Measurements from ENCODE around the gene ATF1. TPM values are rescaled to one million over a fixed set of nuclear protein-coding genes. Genes with fewer than 3 reads are reported as not detected.

Gene ATF1
- total RNA-seq, 1 donor from 2014 or later, result 17.7 TPM

DNA sequence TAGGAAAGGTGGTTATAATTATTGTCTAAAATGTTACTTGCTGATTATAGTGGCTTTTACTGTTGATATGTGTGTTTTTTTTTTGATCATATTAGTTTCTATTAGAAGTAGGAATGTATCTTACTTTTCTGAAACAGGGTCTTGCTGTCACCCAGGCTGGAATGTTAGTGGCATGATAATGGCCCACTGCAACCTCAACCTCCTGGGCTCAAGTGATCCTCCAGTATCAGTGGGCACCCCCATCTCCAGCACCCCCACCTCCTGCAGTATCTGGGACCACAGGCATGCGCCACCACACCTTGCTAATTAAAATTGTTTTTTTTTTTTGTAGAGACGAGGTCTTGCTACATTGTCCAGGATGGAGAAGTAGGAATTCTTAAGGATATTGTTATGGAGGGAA is 11.3 kb downstream of the ATF1 start:
- H3K4me1 ChIP-seq, result no peaks in the 10 kb centered on the region
- H3K4me3 ChIP-seq, result no peak overlapping the region
- TF ChIP-seq POLR2AphosphoS5 (IDR thresholded peaks at IDR 0.05; ENCODE audit: insufficient read depth in 1 of 2, low read depth in 1 of 2), result no peak
- TF ChIP-seq, protein P1, sequence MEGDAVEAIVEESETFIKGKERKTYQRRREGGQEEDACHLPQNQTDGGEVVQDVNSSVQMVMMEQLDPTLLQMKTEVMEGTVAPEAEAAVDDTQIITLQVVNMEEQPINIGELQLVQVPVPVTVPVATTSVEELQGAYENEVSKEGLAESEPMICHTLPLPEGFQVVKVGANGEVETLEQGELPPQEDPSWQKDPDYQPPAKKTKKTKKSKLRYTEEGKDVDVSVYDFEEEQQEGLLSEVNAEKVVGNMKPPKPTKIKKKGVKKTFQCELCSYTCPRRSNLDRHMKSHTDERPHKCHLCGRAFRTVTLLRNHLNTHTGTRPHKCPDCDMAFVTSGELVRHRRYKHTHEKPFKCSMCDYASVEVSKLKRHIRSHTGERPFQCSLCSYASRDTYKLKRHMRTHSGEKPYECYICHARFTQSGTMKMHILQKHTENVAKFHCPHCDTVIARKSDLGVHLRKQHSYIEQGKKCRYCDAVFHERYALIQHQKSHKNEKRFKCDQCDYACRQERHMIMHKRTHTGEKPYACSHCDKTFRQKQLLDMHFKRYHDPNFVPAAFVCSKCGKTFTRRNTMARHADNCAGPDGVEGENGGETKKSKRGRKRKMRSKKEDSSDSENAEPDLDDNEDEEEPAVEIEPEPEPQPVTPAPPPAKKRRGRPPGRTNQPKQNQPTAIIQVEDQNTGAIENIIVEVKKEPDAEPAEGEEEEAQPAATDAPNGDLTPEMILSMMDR (IDR thresholded peaks at IDR 0.05), result no peak
- intact Hi-C loops (cut with DNase I), result no loop called here
- no peaks in the 10 kb centered on the region for H3K27me3 ChIP-seq
- no peak for DNase-seq (ENCODE audit: extremely low spot score in 2 of 2)
- H3K9me3 ChIP-seq, result no peaks in the 10 kb centered on the region
- H3K36me3 ChIP-seq, result no peaks in the 10 kb centered on the region
- H3K27ac ChIP-seq, result no peak overlapping the region

DNA sequence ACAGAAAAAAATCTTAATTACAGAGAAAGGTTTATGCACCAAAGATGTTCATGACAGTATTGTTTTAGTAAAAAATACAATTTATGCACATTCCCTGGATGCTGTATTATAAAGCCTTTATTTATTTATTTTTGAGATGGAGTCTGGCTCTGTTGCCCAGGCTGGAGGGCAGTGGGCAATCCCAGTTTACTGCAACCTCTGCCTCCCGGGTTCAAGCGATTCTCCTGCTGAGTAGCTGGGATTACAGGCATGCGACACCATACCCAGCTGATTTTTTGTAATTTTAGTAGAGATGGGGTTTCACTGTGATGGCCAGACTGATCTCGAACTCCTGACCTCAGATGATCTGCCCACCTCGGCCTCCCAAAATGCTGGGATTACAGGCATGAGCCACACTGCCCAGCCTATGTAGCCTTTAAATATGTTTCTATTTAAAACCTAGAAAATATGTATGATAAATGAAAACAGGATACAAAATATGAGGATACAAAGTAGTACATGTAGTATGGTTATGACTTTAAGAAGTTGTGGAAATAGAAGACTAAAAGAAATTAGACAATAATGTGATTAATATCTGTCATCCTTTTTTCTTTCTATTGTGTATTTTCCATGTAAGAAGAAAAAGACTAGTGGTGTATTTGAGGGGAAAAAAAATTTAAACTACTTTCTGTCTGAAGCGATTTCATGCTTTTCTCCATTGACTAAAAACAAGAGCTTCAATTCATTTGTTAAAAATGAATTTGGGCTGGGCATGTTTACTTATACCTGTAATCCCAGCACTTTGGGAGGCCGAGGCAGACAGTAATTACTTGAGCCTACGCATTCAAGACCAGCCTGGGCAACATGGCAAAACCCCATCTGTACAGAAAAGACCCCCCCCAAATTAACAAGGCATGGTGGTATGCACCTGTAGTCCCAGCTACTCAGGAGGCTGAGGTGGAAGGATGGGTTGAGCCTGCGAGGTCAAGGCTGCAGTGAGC is 13.1 kb downstream of the ATF1 start:
- Histone ChIP-seq H3K36me3 (peaks cover 0 to 10% of the 10 kb centered on the region in 2 donors), H3K4me3 (no peak overlapping the region), H3K27ac (no peak overlapping the region), H3K4me1 (no peaks in the 10 kb centered on the region), H3K9me3 (no peaks in the 10 kb centered on the region), H3K27me3 (no peaks in the 10 kb centered on the region)
- intact Hi-C loops (cut with DNase I), result no loop called here
- DNase-seq (ENCODE audit: extremely low spot score in 2 of 2), result no peak
- TF ChIP-seq POLR2AphosphoS5 (IDR thresholded peaks at IDR 0.05; ENCODE audit: insufficient read depth in 1 of 2, low read depth in 1 of 2) (no peak), POLR2A (IDR thresholded peaks at IDR 0.05) (no peak)
- TF ChIP-seq, protein P1 (IDR thresholded peaks at IDR 0.05), result no peak

DNA sequence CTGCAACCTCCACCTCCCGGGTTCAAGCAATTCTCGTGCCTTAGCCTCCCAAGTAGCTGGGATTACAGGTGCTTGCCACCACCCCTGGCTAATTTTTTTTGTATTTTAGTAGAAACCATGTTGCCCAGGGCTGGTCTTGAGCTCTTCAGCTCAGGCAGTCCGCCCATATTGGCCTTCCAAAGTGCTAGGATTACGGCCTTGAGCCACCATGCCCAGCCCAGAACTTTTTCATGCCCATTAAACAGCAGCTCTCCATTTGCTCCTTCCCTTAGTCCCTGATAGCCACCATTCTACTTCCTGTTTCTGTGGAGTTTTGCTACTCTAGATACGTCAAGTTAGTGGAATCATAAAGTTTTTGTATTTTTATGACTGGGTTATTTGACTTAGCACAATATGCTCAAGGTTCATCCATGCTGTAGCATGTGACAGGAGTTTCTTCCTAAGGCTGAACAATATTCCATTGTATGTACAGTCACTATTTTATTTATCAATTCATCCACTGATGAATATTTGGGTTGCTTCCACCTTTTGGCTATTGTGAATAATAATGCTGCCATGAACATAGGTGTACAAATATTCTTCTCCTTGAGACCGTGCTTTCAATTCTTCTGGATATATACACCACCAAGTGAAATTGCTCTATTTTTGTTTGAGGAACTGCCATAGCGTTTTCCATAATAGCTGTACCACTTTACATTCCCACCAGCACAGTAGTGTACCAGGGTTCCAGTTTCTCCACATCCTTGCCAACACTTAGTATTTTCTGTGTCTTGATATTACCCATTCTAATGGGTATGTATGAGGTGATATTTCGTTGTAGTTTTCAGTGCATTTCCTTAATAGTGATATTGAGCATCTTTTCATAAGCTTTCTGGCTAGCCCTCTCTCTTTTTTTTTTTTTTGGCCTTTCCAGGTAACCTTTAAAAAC is 15.0 kb downstream of the ATF1 start:
- intact Hi-C loops (cut with DNase I), result no loop called here
- peaks cover 0 to 13% of the 10 kb centered on the region in 2 donors for H3K36me3 ChIP-seq
- no peak overlapping the region for H3K27ac ChIP-seq
- H3K4me3 ChIP-seq, result no peak overlapping the region
- H3K9me3 ChIP-seq, result no peaks in the 10 kb centered on the region
- no peaks in the 10 kb centered on the region for H3K4me1 ChIP-seq
- TF ChIP-seq POLR2AphosphoS5 (IDR thresholded peaks at IDR 0.05; ENCODE audit: insufficient read depth in 1 of 2, low read depth in 1 of 2) (no peak), POLR2A (IDR thresholded peaks at IDR 0.05) (no peak)
- TF ChIP-seq, protein P1 (IDR thresholded peaks at IDR 0.05), result no peak
- DNase-seq (ENCODE audit: extremely low spot score in 2 of 2), result no peak
- no peaks in the 10 kb centered on the region for H3K27me3 ChIP-seq

DNA sequence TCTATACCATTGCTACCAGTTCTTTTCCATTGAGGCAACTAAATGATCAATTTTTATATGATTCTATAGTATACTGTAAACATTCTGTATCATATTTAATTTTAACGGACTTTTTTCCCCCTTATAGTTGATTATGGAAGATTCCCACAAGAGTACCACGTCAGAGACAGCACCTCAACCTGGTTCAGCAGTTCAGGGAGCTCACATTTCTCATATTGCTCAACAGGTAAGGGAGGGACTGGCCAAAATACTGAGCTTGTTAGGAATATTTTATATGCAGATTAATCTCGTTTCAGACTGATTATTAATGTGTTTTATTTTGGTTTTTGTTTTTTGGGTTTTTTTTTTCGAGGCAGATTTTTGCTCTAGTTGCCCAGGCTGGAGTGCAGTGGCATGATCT is 16.1 kb downstream of the ATF1 start:
- TF ChIP-seq POLR2A (IDR thresholded peaks at IDR 0.05) (no peak), POLR2AphosphoS5 (IDR thresholded peaks at IDR 0.05; ENCODE audit: insufficient read depth in 1 of 2, low read depth in 1 of 2) (no peak)
- TF ChIP-seq, protein P1 (IDR thresholded peaks at IDR 0.05), result no peak
- Histone ChIP-seq H3K27ac (no peak overlapping the region), H3K36me3 (peaks cover 0 to 13% of the 10 kb centered on the region in 2 donors), H3K9me3 (no peaks in the 10 kb centered on the region), H3K4me3 (no peak overlapping the region), H3K27me3 (no peaks in the 10 kb centered on the region), H3K4me1 (no peaks in the 10 kb centered on the region)
- intact Hi-C loops (cut with DNase I), result no loop called here
- no peak for DNase-seq (ENCODE audit: extremely low spot score in 2 of 2)
